ENCODE results near the gene CHADL.

Gene CHADL

GRCh38 chr22:41243361-41243760, 2.6 kb upstream of the CHADL start:
- H3K4me1 ChIP-seq (ENCODE audit: control insufficient read depth, insufficient read depth, low read length) = no peaks in the 10 kb centered on the region
- H3K4me3 ChIP-seq (ENCODE audit: low read depth, low read length) = no peak overlapping the region
- no peak for TF ChIP-seq ZBTB20 (tag by site-specific recombination; IDR thresholded peaks at IDR 0.05)
- TF ChIP-seq REPIN1 (tag by site-specific recombination; IDR thresholded peaks at IDR 0.05; ENCODE audit: low read depth) = no peak
- no peak for TF ChIP-seq GLI2 (tag by site-specific recombination; IDR thresholded peaks at IDR 0.05; ENCODE audit: borderline replicate concordance, low read depth)
- TF ChIP-seq ZNF747 (tag by site-specific recombination; IDR thresholded peaks at IDR 0.05) = no peak
- TF ChIP-seq HIC1 (tag by site-specific recombination; IDR thresholded peaks at IDR 0.05) = no peak
- TF ChIP-seq KLF7 (tag by site-specific recombination; IDR thresholded peaks at IDR 0.05; ENCODE audit: borderline replicate concordance) = no peak
- no peak for TF ChIP-seq ZBTB8A (tag by site-specific recombination; IDR thresholded peaks at IDR 0.05)
- TF ChIP-seq ZNF26 (tag by site-specific recombination; IDR thresholded peaks at IDR 0.05) = no peak
- TF ChIP-seq ZNF518A (tag by site-specific recombination; conservative IDR thresholded peaks at IDR 0.05; ENCODE audit: low read depth) = no peak
- no peak overlapping the region for H3K27ac ChIP-seq (ENCODE audit: extremely low read depth, low read depth, low read length)
- POLR2A ChIA-PET = interaction anchor here (0.5 to 1.8 kb wide), 2 partner anchors 16 to 860 kb away, joined by 3 to 6 read pairs; no protein-coding TSS in a partner anchor
- H3K36me3 ChIP-seq (ENCODE audit: control insufficient read depth in 2 of 2, insufficient read depth in 1 of 2, low read length in 2 of 2) = peaks cover 7 to 33% of the 10 kb centered on the region in 2 experiments; a peak in 2 of 3 replicates
- no peaks in the 10 kb centered on the region for H3K9me3 ChIP-seq (ENCODE audit: control insufficient read depth, insufficient read depth, low read depth, low read length)
- CTCF ChIA-PET = interaction anchor here (0.8 to 3.6 kb wide), 3 partner anchors 10 to 321 kb away, joined by 3 to 14 read pairs (median 3); no protein-coding TSS in a partner anchor

GRCh38 chr22:41242396-41243117, 1.8 kb upstream of the CHADL start:
- Histone ChIP-seq H3K27ac (ENCODE audit: extremely low read depth, low read depth, low read length) (no peak overlapping the region), H3K36me3 (ENCODE audit: control insufficient read depth in 2 of 2, insufficient read depth in 1 of 2, low read length in 2 of 2) (peaks cover 7 to 24% of the 10 kb centered on the region in 2 experiments; a peak in 2 of 3 replicates), H3K4me3 (ENCODE audit: low read depth, low read length) (no peak overlapping the region), H3K4me1 (ENCODE audit: control insufficient read depth, insufficient read depth, low read length) (no peaks in the 10 kb centered on the region), H3K9me3 (ENCODE audit: control insufficient read depth, insufficient read depth, low read depth, low read length) (no peaks in the 10 kb centered on the region)
- POLR2A ChIA-PET = interaction anchor here (1.8 kb wide), 1 partner anchor 15 kb away, joined by 6 read pairs; no protein-coding TSS in a partner anchor
- CTCF ChIA-PET = interaction anchor here (0.6 to 3.6 kb wide), 2 partner anchors 320 to 543 kb away, joined by 4 to 14 read pairs; no protein-coding TSS in a partner anchor
- TF ChIP-seq RBAK (tag by site-specific recombination; IDR thresholded peaks at IDR 0.05) (no peak), GFI1B (tag by site-specific recombination; IDR thresholded peaks at IDR 0.05) (no peak), ZNF121 (tag by site-specific recombination; IDR thresholded peaks at IDR 0.05) (peak; percentile 98), ZNF623 (tag by site-specific recombination; IDR thresholded peaks at IDR 0.05) (no peak), KLF1 (tag by site-specific recombination; IDR thresholded peaks at IDR 0.05) (no peak), ZNF362 (tag by site-specific recombination; IDR thresholded peaks at IDR 0.05) (peak; percentile 24; the same call in 1 of the 2 replicates), PRDM1 (tag by site-specific recombination; IDR thresholded peaks at IDR 0.05) (no peak), ZNF629 (tag by site-specific recombination; IDR thresholded peaks at IDR 0.05) (no peak), HOXD13 (CRISPR knock-in tag; IDR thresholded peaks at IDR 0.05; ENCODE audit: borderline replicate concordance) (no peak), ZNF132 (tag by site-specific recombination; IDR thresholded peaks at IDR 0.05; ENCODE audit: borderline replicate concordance) (no peak), YY1 (tag by site-specific recombination; IDR thresholded peaks at IDR 0.05) (no peak), ZNF768 (tag by site-specific recombination; IDR thresholded peaks at IDR 0.05) (no peak), ZSCAN5A (tag by site-specific recombination; IDR thresholded peaks at IDR 0.05) (no peak), TRIM28 (IDR thresholded peaks at IDR 0.05; ENCODE audit: borderline replicate concordance, low read length) (no peak)

Measured in HEK293 (cell line).